GM19395 (cell line): ENCODE results near the gene CAMK2D.

ENCODE experiments used
- ATAC-seq: cut with Tn5 transposase; IDR thresholded peaks from one replicate; pipeline ENCODE4 v1.9.1; 2021; ENCODE audit warnings: mild to moderate bottlenecking, moderate library complexity; ENCODE audit not compliant: unreplicated experiment

CAMK2D gene

GRCh38 chr4:113576947-113577678 is 184.4 kb downstream of the CAMK2D start:
- no peak for ATAC-seq

- ATAC-seq, result no peak
Observed at GRCh38 chr4:113575401-113575800, 186.1 kb downstream of the CAMK2D start.

DNA sequence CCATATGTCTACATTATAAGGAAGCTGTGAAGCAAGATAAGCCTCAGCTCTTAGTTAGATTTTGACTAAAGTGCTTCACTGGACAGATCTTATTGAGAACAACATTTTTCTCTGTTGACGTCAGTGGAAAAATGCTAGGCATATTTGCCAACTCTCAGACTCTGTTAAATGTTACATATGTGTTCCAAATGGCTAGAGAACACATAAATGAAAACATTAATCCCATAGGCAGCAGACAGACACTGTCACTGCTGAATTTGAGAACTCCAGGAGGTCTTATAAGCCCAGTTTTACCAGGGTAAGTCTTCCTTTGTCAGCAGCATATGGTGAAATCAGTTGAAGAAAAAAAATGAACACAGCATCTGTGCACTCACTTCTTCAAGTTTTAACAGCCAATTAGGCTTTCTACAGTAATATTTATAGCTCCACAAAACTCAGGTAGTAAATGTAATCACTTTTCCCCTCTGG is 186.9 kb downstream of the CAMK2D start:
- no peak for ATAC-seq

DNA sequence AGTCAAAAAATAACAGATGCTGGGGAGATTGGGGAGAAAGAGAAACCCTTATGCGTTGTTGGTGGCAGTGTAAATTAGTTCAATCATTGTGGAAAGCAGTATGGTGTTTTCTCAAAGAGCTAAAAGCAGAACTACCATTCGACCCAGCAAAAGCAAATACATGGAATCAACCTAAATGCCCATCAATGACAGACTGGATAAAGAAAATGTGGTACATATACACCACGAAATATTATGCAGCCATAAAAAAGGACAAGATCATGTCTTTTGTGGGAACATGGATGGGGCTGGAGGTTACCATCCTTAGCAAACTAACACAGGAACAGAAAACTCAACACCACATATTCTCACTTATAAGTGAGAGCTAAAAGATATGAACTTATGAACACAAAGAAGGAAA is 188.9 kb downstream of the CAMK2D start:
- no peak for ATAC-seq

- ATAC-seq, result peak; percentile 19
Observed at GRCh38 chr4:113566015-113566795, 195.3 kb downstream of the CAMK2D start.

GRCh38 chr4:113565702-113566012 is 195.9 kb downstream of the CAMK2D start:
- no peak for ATAC-seq

DNA sequence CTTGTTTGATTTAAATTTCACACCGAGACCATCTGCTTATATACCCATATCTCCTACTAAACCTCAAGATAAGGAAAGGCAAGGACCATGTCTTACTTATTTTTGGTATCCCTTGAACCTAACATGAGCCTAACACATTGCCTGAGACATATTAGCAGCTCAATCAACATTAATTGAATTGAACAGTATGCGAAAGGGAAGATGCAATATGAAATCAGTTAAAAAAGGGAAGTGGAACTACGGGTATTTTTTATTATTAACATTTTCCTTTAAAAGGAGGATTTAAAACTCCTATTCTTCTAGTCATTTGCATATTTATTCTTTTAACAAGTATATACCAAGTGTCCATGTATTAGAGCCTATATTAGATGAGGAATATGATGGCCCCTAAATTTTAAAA is 197.0 kb downstream of the CAMK2D start:
- peak; percentile 34 for ATAC-seq

GRCh38 chr4:113563691-113564378 is 197.7 kb downstream of the CAMK2D start:
- no peak for ATAC-seq

DNA sequence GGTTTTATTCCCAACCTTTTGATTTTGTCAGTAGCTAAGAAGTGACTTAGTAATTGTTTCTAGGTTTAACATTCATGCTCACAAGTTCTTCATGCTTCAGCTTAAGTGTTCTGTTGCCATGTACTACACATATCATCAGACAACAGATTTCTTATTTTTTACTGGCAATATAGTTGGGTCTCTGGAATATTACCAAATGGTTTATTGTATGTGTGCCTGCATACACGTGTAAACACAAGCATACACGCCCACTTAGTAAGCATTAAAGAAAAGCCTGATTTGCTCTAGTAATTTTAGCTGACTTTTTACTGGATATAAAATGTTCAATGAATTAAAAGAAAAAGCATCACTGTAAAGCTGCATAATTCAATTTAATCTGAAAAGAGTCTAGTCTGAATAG is 199.8 kb downstream of the CAMK2D start:
- ATAC-seq, result no peak

DNA sequence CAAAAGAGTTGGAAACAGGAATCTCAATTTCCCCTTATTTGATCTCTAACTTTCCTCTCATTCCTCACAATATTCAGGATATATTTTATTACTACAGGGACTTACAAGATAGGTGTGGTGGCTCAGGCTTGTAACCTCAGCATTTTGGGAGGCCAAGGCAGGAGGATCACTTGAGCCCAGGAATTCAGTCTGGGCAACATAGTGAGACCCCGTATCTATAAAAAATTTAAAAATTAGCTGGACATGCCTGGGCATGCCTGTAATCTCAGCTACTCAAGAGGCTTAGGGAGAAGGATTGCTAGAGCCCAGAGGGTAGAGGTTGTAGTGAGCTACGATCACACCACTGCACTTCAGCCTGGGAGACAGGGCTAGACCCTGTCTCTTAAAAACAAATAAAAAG is 200.4 kb downstream of the CAMK2D start:
- ATAC-seq, result no peak

- ATAC-seq, result no peak
Observed at GRCh38 chr4:113560579-113560978, 201.0 kb downstream of the CAMK2D start.

DNA sequence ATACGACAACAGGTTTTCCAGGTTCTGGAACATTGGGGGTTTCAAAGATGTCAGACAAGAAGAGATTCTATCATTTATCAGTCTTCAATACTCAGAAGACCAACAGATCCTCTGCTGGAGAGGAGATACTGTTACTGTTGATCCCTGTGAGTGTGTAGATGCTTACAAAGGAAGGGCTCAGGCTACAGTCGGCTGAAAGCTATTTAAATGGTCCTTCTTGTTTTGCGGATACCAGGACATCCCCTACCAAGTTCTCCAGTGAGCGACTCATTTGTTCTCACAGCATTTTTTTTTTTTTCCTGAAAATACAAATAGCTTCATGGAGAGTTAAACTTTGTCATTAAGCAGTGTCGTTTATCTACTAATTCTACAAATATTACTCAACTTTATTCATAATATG is 201.6 kb downstream of the CAMK2D start:
- ATAC-seq, result no peak

DNA sequence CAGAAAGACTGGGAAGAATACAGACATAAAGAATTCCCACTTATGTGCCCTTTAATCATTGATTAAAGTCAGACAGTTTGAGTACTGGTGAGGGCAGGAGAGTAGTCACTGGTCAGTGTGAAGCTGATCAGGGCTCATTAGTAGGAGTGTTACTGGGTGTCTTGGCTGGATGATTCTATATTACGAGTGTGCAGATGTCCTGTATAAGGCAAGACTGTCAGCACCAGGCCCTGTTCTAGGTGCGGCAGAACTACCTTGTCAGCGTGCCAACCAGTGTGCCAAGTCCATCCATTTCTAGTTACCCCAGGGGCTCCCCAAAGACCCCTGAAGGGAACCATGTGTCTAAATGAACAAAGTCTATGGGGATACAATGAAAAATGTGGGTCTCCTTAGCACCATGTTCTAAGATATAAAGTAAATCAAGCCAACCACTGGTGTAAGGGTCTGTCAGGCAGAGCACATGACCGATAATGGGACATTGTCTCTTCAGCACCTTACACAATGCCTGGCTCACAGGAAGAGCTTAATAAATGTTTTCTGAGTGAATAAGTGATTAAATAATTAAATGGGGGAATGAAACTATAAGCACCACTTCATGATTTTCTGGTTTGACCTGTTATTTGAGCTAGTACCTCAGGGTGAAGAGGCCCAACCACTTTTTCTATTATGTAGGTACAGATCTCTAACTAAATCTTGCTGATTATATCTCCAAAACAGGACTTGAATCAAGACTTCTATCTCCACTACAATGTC is 205.0 kb downstream of the CAMK2D start:
- ATAC-seq, result no peak

DNA sequence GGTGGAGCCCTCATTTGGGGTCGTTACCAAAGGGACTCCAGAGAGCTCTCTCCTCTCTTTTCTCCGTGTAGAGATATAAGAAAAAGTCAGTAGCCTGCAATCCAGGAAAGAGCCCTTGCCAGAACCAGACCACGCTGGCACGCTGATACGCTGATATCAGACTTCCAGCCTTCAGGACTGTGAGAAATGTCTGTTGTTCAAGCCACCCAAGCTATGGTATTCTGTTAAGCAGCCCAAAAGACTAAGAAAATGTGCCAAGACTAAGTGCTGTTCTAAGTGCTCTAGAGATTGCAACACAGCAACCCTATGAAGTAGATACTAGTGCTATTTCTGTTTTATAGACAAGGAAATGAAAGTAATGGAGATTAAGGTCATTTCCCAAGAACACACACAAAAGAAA is 205.7 kb downstream of the CAMK2D start:
- no peak for ATAC-seq

DNA sequence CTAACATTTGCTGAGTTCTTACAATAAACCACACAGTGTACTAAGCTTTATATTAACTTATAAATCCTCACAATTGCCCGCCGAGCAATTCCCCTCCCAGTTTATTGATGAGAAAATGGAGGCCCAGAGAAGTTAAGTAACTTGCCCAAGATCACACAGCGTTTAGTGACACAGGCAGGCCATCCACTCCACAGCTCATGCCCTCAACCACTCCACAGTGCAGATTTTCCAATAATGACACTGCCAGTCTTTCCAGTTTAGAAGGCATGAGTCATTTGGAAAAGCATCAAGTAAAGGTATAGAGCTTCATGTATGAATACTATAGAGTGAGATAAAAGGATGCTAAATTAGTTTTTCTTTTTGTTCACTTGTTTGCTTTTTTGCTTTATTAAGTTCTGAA is 208.5 kb downstream of the CAMK2D start:
- no peak for ATAC-seq

DNA sequence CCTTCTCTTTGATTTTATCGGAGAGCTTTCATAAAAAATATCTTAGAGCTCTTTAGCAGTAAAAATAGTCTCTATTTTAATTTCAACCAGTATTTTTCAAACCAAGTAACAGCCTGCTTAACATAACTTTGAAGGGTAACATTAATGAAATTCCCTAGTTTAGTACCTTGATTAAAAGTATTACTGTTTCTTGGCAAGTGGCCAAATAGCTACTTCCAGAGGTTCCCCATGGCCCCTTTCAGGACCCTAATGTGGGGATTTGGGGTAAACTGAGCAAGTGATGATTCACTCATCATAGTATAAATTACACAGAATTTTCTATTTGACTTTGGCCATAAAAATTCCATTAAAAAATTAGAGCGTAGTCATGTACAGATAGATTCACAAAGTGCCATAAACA is 211.0 kb downstream of the CAMK2D start:
- ATAC-seq, result no peak

DNA sequence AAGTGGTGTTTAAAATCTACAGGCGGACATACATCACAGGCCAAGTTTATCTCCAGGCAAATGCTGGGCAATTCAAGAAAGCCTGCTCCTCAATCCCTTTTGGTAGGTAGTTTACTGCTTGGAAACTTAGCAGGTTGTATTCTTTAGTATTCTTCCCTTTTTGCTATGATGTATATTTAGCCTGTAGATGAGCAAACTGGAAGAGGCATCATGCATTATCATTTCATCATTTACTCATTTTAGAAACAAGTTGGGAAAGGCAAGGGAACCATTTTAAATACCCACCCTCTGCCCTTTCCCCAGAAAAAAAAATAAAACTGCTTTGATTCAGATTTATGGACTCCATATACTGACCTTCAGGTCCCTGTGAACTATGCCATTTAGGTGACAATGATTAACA is 213.2 kb downstream of the CAMK2D start:
- no peak for ATAC-seq

GRCh38 chr4:113547487-113548042 is 214.0 kb downstream of the CAMK2D start:
- ATAC-seq, result peak; percentile 99

DNA sequence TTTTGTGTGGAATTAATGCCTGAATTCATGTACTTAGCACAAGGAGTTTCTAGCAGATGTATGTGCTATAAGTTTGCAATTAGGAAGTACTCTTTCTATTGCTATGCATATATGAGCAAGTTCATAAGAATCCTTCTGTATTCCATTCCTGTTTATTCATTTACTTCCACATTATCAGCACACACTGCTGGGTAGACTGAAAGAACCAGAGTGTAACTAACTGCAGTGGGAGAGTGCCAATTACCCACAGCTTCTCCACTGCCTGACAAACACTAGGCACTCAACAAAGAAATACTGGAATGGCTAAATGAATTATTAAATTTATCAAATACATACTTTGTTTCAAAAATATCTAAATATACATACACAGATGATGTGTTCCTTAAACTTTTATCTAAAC is 219.6 kb downstream of the CAMK2D start:
- no peak for ATAC-seq

DNA sequence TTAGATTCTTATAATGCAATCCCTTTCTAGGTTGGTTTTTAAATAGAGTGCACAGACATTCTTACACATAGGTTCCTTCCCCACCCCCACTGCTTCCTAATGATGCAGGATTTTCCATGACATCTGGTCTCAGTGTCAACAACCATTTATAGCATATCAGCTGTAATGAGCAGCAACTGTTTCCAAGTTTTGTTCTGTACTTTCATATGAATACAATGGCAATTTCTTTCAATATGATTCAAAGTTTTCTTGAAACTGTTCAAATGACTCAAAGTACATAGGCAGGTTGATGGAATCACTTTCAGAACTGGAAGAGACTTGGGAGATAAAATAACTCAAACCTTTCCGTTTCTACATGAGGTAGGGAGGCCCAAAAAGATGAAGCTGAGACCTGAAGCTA is 220.7 kb downstream of the CAMK2D start:
- no peak for ATAC-seq

GRCh38 chr4:113539408-113539807 is 222.1 kb downstream of the CAMK2D start:
- ATAC-seq, result peak; percentile 82
